Neural cell (in vitro differentiated cells): ENCODE data around the gene SGF29. TPM values are rescaled to one million over a fixed set of nuclear protein-coding genes. Genes with fewer than 3 reads are reported as not detected.

Experiments used
- H2AFZ ChIP-seq: fragments of 200-600, 300-800 bp; sonication (generic), shearing (Covaris generic); 2 replicates; pipeline ENCODE4 v1.6.0; 2014; ENCODE audit warnings: low read depth, mild to moderate bottlenecking, antibody characterized with exemption, low read length, moderate library complexity
- H3F3A ChIP-seq: fragments of 200-600 bp; shearing (Covaris generic); 2 replicates; pipeline ENCODE4 v1.6.1; 2016; ENCODE audit warnings: mild to moderate bottlenecking, moderate library complexity, mixed read lengths, antibody characterized with exemption, low read length; ENCODE audit not compliant: insufficient read depth, poor library complexity, severe bottlenecking
- H3K27ac ChIP-seq: fragments of 200-600, 300-800 bp; sonication (generic), shearing (Covaris generic); 2 replicates; pipeline ENCODE4 v1.5.1; 2014; ENCODE audit warnings: mild to moderate bottlenecking, low read length, moderate library complexity
- H3K27me3 ChIP-seq: fragments of 300-800, 200-600 bp; sonication (generic), shearing (Covaris generic); 2 replicates; pipeline ENCODE4 v1.6.0; 2014; ENCODE audit warnings: mild to moderate bottlenecking, low read depth, low read length, moderate library complexity; ENCODE audit not compliant: insufficient read depth
- H3K36me3 ChIP-seq: fragments of 300-800, 200-600 bp; sonication (generic), shearing (Covaris generic); 2 replicates; pipeline ENCODE4 v1.5.1; 2014; ENCODE audit warnings: mild to moderate bottlenecking, antibody characterized with exemption, low read length, moderate library complexity; ENCODE audit not compliant: insufficient read depth
- H3K4me2 ChIP-seq: fragments of 300-800, 200-600 bp; sonication (generic), shearing (Covaris generic); 2 replicates; pipeline ENCODE4 v1.6.0; 2014; ENCODE audit warnings: mild to moderate bottlenecking, low read length
- H3K4me3 ChIP-seq: fragments of 300-800, 200-600 bp; sonication (generic), shearing (Covaris generic); 2 replicates; pipeline ENCODE4 v1.5.1; 2014; ENCODE audit warnings: mild to moderate bottlenecking, low read length, moderate library complexity
- H3K79me2 ChIP-seq: fragments of 200-600 bp; shearing (Covaris generic); replicated peaks from 2 replicates; pipeline ENCODE4 v1.6.0; 2014; ENCODE audit warnings: mild to moderate bottlenecking, low read length, moderate library complexity; ENCODE audit not compliant: insufficient read depth
- H3K9ac ChIP-seq: fragments of 300-800, 200-600 bp; sonication (generic), shearing (Covaris generic); 2 replicates; pipeline ENCODE4 v1.6.1; 2016; ENCODE audit warnings: mild to moderate bottlenecking, low read length, mixed read lengths
- H3K9me2 ChIP-seq: fragments of 200-600 bp; shearing (Covaris generic); 2 replicates; pipeline ENCODE4 v1.6.1; 2016; ENCODE audit warnings: mild to moderate bottlenecking, low read length, mixed read lengths; ENCODE audit not compliant: insufficient read depth
- H3K9me3 ChIP-seq: fragments of 200-600, 300-800 bp; sonication (generic), shearing (Covaris generic); 2 replicates; pipeline ENCODE4 v1.6.1; 2016; ENCODE audit warnings: mild to moderate bottlenecking, mixed run types, low read length, moderate library complexity, mixed read lengths
- H4K20me1 ChIP-seq: fragments of 200-600 bp; shearing (Covaris generic); 2 replicates; pipeline ENCODE4 v1.6.1; 2016; ENCODE audit warnings: mild to moderate bottlenecking, mixed run types; ENCODE audit not compliant: insufficient read depth
- EP300 ChIP-seq: fragments of 450-650 bp; conservative IDR thresholded peaks from 2 replicates; pipeline ENCODE4 v1.6.1; 2014; ENCODE audit warnings: antibody characterized with exemption, mild to moderate bottlenecking, moderate library complexity; ENCODE audit not compliant: poor library complexity, severe bottlenecking
- EZH2 ChIP-seq: fragments of 200-600, 300-800 bp; shearing (Covaris generic), sonication (generic); IDR thresholded peaks from 2 replicates; pipeline ENCODE4 v1.6.1; 2014; ENCODE audit warnings: antibody characterized with exemption, low read length, borderline replicate concordance, mild to moderate bottlenecking; ENCODE audit not compliant: insufficient read depth, poor library complexity, severe bottlenecking
- MXI1 ChIP-seq: fragments of 450-650 bp; conservative IDR thresholded peaks from 2 replicates; pipeline ENCODE4 v1.6.1; 2014; ENCODE audit warnings: antibody characterized with exemption, mild to moderate bottlenecking; ENCODE audit not compliant: poor library complexity, severe bottlenecking
- POLR2AphosphoS5 ChIP-seq: IDR thresholded peaks from 2 replicates; pipeline ENCODE4 v1.6.1; 2012
- RAD21 ChIP-seq: fragments of 450-650 bp; conservative IDR thresholded peaks from 2 replicates; pipeline ENCODE4 v1.6.1; 2014; ENCODE audit warnings: antibody characterized with exemption, mild to moderate bottlenecking, moderate library complexity
- SMC3 ChIP-seq: fragments of 450-650 bp; conservative IDR thresholded peaks from 2 replicates; pipeline ENCODE4 v1.6.1; 2014; ENCODE audit warnings: antibody characterized with exemption, mild to moderate bottlenecking, moderate library complexity; ENCODE audit not compliant: poor library complexity
- TAF1 ChIP-seq: IDR thresholded peaks from 2 replicates; pipeline ENCODE4 v1.6.1; 2012; ENCODE audit warnings: low read depth
- polyA plus RNA-seq: library from polyadenylated mRNA; depleted of rRNA; stranded (reverse); fragments of >200 nt; gene quantifications from 2 replicates; pipeline ENCODE4 v1.2.3, GENCODE V29; 2014
- TF ChIP-seq, protein P1 (sequence below): fragments of 450-650 bp; IDR thresholded peaks from 2 replicates; pipeline ENCODE4 v1.5.1; 2014; ENCODE audit warnings: antibody characterized with exemption, mild to moderate bottlenecking, moderate library complexity; ENCODE audit not compliant: poor library complexity, severe bottlenecking
- TF ChIP-seq, protein P2 (sequence below): IDR thresholded peaks from 2 replicates; pipeline ENCODE4 v1.6.1; 2012; ENCODE audit warnings: borderline replicate concordance

The SGF29 gene
- polyA plus RNA-seq, 1 donor from 2014 or later: 32.8 TPM

DNA sequence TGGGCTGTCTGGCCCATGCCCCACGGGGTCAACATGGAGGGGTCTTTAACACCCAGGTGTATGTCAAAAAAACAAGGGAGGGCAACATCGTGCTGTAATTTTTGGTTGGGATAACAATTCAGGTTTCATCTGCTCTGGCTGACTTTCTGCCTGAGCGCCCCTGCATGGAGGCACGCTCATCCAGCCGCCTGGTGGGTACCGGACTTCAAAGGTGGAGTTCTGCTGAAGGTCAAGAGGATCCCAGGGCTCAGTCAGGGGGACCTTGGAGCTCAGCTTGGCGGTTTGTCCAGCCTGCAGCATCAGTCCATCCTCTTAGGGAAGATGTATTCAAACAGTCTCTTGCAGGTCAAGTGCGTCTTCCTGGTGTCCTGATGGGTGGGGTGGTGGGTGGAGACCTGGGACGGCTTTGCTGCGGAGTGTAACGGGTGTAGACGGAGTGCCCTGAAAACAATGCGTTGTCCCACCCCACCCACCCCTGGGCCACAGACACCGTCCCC lies 5.4 kb upstream of the SGF29 start:
- H3K9me3 ChIP-seq: no peaks in the 10 kb centered on the region
- H3K36me3 ChIP-seq: no peaks in the 10 kb centered on the region
- H4K20me1 ChIP-seq: no peaks in the 10 kb centered on the region
- H3K4me2 ChIP-seq: no peak overlapping the region
- H3K79me2 ChIP-seq: no peaks in the 10 kb centered on the region
- no peak overlapping the region for H3K4me3 ChIP-seq
- no peak overlapping the region for H2AFZ ChIP-seq
- no peaks in the 10 kb centered on the region for H3F3A ChIP-seq
- no peak overlapping the region for H3K9ac ChIP-seq
- H3K9me2 ChIP-seq: no peaks in the 10 kb centered on the region
- H3K27ac ChIP-seq: no peak overlapping the region
- no peaks in the 10 kb centered on the region for H3K27me3 ChIP-seq
- TF ChIP-seq EZH2 (no peak), SMC3 (no peak), MXI1 (no peak), POLR2AphosphoS5 (no peak), TAF1 (no peak), RAD21 (no peak), EP300 (no peak)
- TF ChIP-seq, protein P1, sequence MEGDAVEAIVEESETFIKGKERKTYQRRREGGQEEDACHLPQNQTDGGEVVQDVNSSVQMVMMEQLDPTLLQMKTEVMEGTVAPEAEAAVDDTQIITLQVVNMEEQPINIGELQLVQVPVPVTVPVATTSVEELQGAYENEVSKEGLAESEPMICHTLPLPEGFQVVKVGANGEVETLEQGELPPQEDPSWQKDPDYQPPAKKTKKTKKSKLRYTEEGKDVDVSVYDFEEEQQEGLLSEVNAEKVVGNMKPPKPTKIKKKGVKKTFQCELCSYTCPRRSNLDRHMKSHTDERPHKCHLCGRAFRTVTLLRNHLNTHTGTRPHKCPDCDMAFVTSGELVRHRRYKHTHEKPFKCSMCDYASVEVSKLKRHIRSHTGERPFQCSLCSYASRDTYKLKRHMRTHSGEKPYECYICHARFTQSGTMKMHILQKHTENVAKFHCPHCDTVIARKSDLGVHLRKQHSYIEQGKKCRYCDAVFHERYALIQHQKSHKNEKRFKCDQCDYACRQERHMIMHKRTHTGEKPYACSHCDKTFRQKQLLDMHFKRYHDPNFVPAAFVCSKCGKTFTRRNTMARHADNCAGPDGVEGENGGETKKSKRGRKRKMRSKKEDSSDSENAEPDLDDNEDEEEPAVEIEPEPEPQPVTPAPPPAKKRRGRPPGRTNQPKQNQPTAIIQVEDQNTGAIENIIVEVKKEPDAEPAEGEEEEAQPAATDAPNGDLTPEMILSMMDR: no peak
- TF ChIP-seq, protein P2, sequence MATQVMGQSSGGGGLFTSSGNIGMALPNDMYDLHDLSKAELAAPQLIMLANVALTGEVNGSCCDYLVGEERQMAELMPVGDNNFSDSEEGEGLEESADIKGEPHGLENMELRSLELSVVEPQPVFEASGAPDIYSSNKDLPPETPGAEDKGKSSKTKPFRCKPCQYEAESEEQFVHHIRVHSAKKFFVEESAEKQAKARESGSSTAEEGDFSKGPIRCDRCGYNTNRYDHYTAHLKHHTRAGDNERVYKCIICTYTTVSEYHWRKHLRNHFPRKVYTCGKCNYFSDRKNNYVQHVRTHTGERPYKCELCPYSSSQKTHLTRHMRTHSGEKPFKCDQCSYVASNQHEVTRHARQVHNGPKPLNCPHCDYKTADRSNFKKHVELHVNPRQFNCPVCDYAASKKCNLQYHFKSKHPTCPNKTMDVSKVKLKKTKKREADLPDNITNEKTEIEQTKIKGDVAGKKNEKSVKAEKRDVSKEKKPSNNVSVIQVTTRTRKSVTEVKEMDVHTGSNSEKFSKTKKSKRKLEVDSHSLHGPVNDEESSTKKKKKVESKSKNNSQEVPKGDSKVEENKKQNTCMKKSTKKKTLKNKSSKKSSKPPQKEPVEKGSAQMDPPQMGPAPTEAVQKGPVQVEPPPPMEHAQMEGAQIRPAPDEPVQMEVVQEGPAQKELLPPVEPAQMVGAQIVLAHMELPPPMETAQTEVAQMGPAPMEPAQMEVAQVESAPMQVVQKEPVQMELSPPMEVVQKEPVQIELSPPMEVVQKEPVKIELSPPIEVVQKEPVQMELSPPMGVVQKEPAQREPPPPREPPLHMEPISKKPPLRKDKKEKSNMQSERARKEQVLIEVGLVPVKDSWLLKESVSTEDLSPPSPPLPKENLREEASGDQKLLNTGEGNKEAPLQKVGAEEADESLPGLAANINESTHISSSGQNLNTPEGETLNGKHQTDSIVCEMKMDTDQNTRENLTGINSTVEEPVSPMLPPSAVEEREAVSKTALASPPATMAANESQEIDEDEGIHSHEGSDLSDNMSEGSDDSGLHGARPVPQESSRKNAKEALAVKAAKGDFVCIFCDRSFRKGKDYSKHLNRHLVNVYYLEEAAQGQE: no peak

DNA sequence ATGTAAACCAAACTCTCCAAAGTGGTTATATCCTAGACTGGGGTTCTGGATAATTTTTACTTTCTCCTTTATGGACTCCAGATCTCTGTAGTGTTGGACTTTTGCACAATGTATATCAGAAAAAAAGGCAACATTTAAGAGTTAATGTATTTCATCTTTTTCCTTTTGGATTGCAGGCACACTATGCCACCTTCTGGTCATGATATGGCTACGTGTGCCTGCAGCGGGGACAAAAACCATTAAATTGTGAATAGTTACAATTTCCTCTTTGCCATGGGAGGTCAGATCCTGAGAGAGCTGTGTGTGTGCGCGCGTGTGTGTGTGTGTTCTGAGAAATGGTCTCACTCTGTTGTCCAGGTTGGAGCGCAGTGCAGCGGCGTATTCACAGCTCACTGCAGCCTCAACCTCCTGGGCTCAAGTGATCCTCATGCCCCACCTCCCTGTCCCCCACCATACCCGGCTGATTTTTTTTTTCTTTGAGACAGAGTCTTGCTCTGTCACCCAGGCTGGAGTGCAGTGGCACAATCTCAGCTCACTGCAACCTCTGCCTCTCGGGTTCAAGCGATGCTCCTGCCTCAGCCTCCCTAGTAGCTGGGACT lies 4.3 kb upstream of the SGF29 start:
- H3K4me2 ChIP-seq: no peak overlapping the region
- no peaks in the 10 kb centered on the region for H3F3A ChIP-seq
- no peak overlapping the region for H2AFZ ChIP-seq

More for the DNA sequence above, 4.3 kb upstream of the SGF29 start:
- H3K9me3 ChIP-seq: no peaks in the 10 kb centered on the region
- H3K79me2 ChIP-seq: peaks cover 2% of the 10 kb centered on the region
- no peaks in the 10 kb centered on the region for H3K36me3 ChIP-seq
- H4K20me1 ChIP-seq: no peaks in the 10 kb centered on the region
- H3K4me3 ChIP-seq: no peak overlapping the region
- H3K27ac ChIP-seq: no peak overlapping the region
- H3K9ac ChIP-seq: no peak overlapping the region
- no peaks in the 10 kb centered on the region for H3K9me2 ChIP-seq
- no peaks in the 10 kb centered on the region for H3K27me3 ChIP-seq
- peak; percentile 70 for TF ChIP-seq SMC3
- peak; percentile 69 for TF ChIP-seq RAD21
- TF ChIP-seq, protein P1: peak; percentile 68
- no peak for TF ChIP-seq EZH2
- no peak for TF ChIP-seq TAF1
- TF ChIP-seq POLR2AphosphoS5: no peak
- TF ChIP-seq MXI1: no peak
- no peak for TF ChIP-seq EP300
- TF ChIP-seq, protein P2: no peak
